ENCODE measurements around the gene PITPNM3.

PITPNM3 gene

DNA sequence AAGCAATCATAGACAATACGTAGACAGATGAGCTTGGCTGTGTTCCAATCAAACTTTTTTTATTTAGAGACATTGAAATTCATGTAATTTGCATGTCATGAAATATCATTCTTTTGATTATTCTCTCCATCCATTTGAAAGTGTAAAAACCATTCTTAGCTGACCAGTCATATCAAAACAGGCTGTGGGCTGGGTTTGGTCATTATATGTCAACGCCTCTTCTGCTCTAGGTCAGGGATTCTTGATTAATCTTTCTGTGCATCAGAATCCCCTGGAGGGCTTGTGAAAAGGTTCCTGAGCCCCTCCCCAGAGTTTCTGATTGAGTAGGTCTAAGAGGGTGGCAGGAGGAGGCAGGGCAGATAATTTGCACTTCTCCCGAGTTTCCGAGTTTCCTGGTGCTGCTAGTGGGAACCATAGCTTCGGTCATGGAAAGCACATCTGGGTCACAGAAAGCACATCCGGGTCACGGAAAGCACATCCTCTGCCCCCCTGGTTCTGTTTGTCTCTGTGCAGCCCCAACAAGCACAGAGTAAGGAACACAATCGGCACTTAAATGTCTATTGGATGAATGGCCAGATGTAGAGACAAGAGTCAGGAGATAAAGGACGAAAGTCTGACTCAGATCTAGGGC is 95.7 kb downstream of the PITPNM3 start:
- ATAC-seq = no peak
- TF ChIP-seq TCF4 (CRISPR knock-in tag; IDR thresholded peaks at IDR 0.05; ENCODE audit: borderline replicate concordance) (no peak), ZNF565 (CRISPR knock-in tag; conservative IDR thresholded peaks at IDR 0.05; ENCODE audit: low read depth) (no peak), ZNF8 (CRISPR knock-in tag; IDR thresholded peaks at IDR 0.05) (no peak), CSDC2 (CRISPR knock-in tag; IDR thresholded peaks at IDR 0.05) (no peak), ARNTL (CRISPR knock-in tag; IDR thresholded peaks at IDR 0.05; ENCODE audit: borderline replicate concordance, low read depth) (no peak)
- TF ChIP-seq, protein P1, sequence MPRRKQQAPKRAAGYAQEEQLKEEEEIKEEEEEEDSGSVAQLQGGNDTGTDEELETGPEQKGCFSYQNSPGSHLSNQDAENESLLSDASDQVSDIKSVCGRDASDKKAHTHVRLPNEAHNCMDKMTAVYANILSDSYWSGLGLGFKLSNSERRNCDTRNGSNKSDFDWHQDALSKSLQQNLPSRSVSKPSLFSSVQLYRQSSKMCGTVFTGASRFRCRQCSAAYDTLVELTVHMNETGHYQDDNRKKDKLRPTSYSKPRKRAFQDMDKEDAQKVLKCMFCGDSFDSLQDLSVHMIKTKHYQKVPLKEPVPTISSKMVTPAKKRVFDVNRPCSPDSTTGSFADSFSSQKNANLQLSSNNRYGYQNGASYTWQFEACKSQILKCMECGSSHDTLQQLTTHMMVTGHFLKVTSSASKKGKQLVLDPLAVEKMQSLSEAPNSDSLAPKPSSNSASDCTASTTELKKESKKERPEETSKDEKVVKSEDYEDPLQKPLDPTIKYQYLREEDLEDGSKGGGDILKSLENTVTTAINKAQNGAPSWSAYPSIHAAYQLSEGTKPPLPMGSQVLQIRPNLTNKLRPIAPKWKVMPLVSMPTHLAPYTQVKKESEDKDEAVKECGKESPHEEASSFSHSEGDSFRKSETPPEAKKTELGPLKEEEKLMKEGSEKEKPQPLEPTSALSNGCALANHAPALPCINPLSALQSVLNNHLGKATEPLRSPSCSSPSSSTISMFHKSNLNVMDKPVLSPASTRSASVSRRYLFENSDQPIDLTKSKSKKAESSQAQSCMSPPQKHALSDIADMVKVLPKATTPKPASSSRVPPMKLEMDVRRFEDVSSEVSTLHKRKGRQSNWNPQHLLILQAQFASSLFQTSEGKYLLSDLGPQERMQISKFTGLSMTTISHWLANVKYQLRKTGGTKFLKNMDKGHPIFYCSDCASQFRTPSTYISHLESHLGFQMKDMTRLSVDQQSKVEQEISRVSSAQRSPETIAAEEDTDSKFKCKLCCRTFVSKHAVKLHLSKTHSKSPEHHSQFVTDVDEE (CRISPR knock-in tag; IDR thresholded peaks at IDR 0.05) = no peak
- TF ChIP-seq, protein P2, sequence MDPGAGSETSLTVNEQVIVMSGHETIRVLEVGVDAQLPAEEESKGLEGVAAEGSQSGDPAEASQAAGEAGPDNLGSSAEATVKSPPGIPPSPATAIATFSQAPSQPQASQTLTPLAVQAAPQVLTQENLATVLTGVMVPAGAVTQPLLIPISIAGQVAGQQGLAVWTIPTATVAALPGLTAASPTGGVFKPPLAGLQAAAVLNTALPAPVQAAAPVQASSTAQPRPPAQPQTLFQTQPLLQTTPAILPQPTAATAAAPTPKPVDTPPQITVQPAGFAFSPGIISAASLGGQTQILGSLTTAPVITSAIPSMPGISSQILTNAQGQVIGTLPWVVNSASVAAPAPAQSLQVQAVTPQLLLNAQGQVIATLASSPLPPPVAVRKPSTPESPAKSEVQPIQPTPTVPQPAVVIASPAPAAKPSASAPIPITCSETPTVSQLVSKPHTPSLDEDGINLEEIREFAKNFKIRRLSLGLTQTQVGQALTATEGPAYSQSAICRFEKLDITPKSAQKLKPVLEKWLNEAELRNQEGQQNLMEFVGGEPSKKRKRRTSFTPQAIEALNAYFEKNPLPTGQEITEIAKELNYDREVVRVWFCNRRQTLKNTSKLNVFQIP (CRISPR knock-in tag; IDR thresholded peaks at IDR 0.05; ENCODE audit: borderline replicate concordance, low read depth) = no peak
- TF ChIP-seq, protein P3, sequence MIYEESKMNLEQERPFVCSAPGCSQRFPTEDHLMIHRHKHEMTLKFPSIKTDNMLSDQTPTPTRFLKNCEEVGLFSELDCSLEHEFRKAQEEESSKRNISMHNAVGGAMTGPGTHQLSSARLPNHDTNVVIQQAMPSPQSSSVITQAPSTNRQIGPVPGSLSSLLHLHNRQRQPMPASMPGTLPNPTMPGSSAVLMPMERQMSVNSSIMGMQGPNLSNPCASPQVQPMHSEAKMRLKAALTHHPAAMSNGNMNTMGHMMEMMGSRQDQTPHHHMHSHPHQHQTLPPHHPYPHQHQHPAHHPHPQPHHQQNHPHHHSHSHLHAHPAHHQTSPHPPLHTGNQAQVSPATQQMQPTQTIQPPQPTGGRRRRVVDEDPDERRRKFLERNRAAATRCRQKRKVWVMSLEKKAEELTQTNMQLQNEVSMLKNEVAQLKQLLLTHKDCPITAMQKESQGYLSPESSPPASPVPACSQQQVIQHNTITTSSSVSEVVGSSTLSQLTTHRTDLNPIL (CRISPR knock-in tag; IDR thresholded peaks at IDR 0.05; ENCODE audit: low read depth) = no peak

DNA sequence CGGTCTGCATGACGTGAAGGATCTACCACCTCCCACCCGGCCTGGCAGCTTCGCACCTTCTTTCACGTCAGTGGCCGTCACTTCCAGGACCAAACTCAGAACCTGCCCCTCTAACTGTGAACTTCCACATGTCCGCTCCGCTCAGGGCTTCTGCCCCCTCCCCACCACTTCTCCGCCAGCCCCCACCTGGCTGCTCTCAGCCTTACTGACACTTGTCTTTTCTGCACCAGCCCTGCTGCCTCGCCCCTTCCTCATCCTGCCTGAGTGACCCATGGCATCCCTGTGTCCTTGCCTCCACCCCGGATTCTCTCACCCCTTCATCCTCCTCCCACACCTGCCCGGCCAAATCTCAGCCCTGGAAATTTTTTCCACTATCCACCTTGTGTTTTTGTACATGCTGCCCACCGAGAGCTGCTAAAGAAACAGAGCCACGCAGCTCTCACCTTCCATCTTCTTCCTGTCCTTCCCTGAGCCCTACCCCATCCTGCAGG is 97.8 kb downstream of the PITPNM3 start:
- TF ChIP-seq, protein P3 (CRISPR knock-in tag; IDR thresholded peaks at IDR 0.05; ENCODE audit: low read depth) = no peak
- TF ChIP-seq ZFP3 (CRISPR knock-in tag; IDR thresholded peaks at IDR 0.05) = no peak
- TF ChIP-seq ZNF565 (CRISPR knock-in tag; conservative IDR thresholded peaks at IDR 0.05; ENCODE audit: low read depth) = no peak
- TF ChIP-seq TCF4 (CRISPR knock-in tag; IDR thresholded peaks at IDR 0.05; ENCODE audit: borderline replicate concordance) = no peak
- no peak for TF ChIP-seq OSR1 (CRISPR knock-in tag; IDR thresholded peaks at IDR 0.05)
- no peak for TF ChIP-seq ARNTL (CRISPR knock-in tag; IDR thresholded peaks at IDR 0.05; ENCODE audit: borderline replicate concordance, low read depth)
- TF ChIP-seq ZC3H10 (CRISPR knock-in tag; IDR thresholded peaks at IDR 0.05) = no peak
- TF ChIP-seq, protein P1 (CRISPR knock-in tag; IDR thresholded peaks at IDR 0.05) = no peak
- TF ChIP-seq, protein P2 (CRISPR knock-in tag; IDR thresholded peaks at IDR 0.05; ENCODE audit: borderline replicate concordance, low read depth) = no peak
- ATAC-seq = no peak

DNA sequence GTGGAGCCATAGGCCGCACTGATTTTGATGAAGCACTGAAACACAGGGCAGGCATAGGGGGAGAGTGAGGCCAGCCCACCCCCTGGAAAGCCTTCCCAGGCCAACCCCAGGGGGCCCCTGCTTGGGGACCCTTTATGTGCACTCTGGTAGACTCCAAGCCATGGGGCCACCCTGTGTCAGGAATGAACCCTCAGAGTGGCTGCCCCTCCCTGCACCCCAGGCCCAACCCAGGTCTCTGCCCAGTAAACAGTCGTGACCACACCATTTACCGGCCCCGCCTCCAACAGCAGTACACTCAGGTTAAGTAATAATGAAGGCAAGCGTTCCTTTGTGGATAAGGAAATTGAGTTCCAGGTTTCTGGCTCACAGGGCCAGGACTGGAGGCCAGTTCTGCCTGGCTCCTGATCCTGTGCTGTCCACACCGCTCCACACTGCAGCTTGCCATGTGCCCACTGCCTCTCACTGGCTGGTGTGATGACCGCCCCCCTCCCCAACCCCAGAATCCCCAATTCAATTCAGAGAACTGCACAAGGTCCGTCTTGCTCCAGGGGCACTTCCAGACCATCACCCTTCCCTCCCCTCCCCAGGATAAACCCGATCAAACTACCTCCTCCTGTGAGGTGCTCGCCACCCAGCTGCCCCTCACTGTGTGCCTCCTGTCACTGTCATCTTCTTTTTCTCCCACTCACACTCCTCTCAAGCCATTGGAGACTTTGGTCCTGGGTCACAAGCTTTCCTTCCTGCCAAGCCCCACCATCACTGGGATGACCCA is 98.5 kb downstream of the PITPNM3 start:
- TF ChIP-seq, protein P3 (CRISPR knock-in tag; IDR thresholded peaks at IDR 0.05; ENCODE audit: low read depth) = no peak
- TF ChIP-seq ARNTL (CRISPR knock-in tag; IDR thresholded peaks at IDR 0.05; ENCODE audit: borderline replicate concordance, low read depth) = no peak
- no peak for TF ChIP-seq ZNF8 (CRISPR knock-in tag; IDR thresholded peaks at IDR 0.05)
- no peak for TF ChIP-seq OSR1 (CRISPR knock-in tag; IDR thresholded peaks at IDR 0.05)
- ATAC-seq = no peak

Measured in SK-N-SH treated with all-trans-retinoic acid at 6 μM for 48 hours (cell line).